ENCODE measurements around the gene NKD2.

NKD2 gene

GRCh38 chr5:979100-979817, 29.3 kb upstream of the NKD2 start:
- DNase-seq (ENCODE audit: low read depth in 2 of 2), result no peak

- no peak for DNase-seq (ENCODE audit: low read depth in 2 of 2)
Observed at GRCh38 chr5:980001-980588, 28.5 kb upstream of the NKD2 start.

GRCh38 chr5:980966-981365, 27.6 kb upstream of the NKD2 start:
- no peak for DNase-seq (ENCODE audit: low read depth in 2 of 2)

GRCh38 chr5:981456-981855, 27.1 kb upstream of the NKD2 start:
- no peak for DNase-seq (ENCODE audit: low read depth in 2 of 2)

GRCh38 chr5:982377-983237, 26.0 kb upstream of the NKD2 start:
- DNase-seq (ENCODE audit: low read depth in 2 of 2), result no peak

GRCh38 chr5:983238-983524, 25.4 kb upstream of the NKD2 start:
- no peak for DNase-seq (ENCODE audit: low read depth in 2 of 2)

GRCh38 chr5:983568-983967, 25.0 kb upstream of the NKD2 start:
- no peak for DNase-seq (ENCODE audit: low read depth in 2 of 2)

- DNase-seq (ENCODE audit: low read depth in 2 of 2), result no peak
Observed at GRCh38 chr5:984774-985173, 23.8 kb upstream of the NKD2 start.

- no peak for DNase-seq (ENCODE audit: low read depth in 2 of 2)
Observed at GRCh38 chr5:987761-988160, 20.8 kb upstream of the NKD2 start.

GRCh38 chr5:988322-988721, 20.3 kb upstream of the NKD2 start:
- DNase-seq (ENCODE audit: low read depth in 2 of 2), result no peak

- DNase-seq (ENCODE audit: low read depth in 2 of 2), result no peak
Observed at GRCh38 chr5:989961-990530, 18.6 kb upstream of the NKD2 start.

GRCh38 chr5:991472-992267, 16.9 kb upstream of the NKD2 start:
- no peak for DNase-seq (ENCODE audit: low read depth in 2 of 2)

GRCh38 chr5:994272-994607, 14.4 kb upstream of the NKD2 start:
- no peak for DNase-seq (ENCODE audit: low read depth in 2 of 2)

GRCh38 chr5:994821-995220, 13.8 kb upstream of the NKD2 start:
- no peak for DNase-seq (ENCODE audit: low read depth in 2 of 2)

GRCh38 chr5:995318-995717, 13.3 kb upstream of the NKD2 start:
- DNase-seq (ENCODE audit: low read depth in 2 of 2), result no peak

- DNase-seq (ENCODE audit: low read depth in 2 of 2), result no peak
Observed at GRCh38 chr5:997001-997474, 11.6 kb upstream of the NKD2 start.

- no peak for DNase-seq (ENCODE audit: low read depth in 2 of 2)
Observed at GRCh38 chr5:997711-998110, 10.9 kb upstream of the NKD2 start.

GRCh38 chr5:998246-999031, 10.2 kb upstream of the NKD2 start:
- DNase-seq (ENCODE audit: low read depth in 2 of 2), result no peak

GRCh38 chr5:999032-999501, 9.5 kb upstream of the NKD2 start:
- no peak for DNase-seq (ENCODE audit: low read depth in 2 of 2)

GRCh38 chr5:999724-1000123, 8.9 kb upstream of the NKD2 start:
- no peak for DNase-seq (ENCODE audit: low read depth in 2 of 2)

- DNase-seq (ENCODE audit: low read depth in 2 of 2), result no peak
Observed at GRCh38 chr5:1000329-1000728, 8.3 kb upstream of the NKD2 start.
